Activated CD8-positive, alpha-beta T cell treated with anti-CD3 and anti-CD28 coated beads for 36 hours (primary cell): ENCODE data around the gene PHF2. TPM values are rescaled to one million over a fixed set of nuclear protein-coding genes. Genes with fewer than 3 reads are reported as not detected.

Experiments used
- ATAC-seq: fragments of 200-7000 bp; cut with Tn5 transposase; one replicate; pipeline ENCODE4 v1.10.0; 2021; ENCODE audit warnings: mild to moderate bottlenecking, moderate library complexity
- CTCF ChIA-PET: fragments of 350-600 bp; sonication (Branson Sonifier 250); formaldehyde crosslinking; loops from one replicate; lab custom pipeline; 2021; ENCODE audit warnings: antibody characterized with exemption; lab: Charles Lee
- POLR2A ChIA-PET: fragments of 350-600 bp; sonication (Branson Sonifier 250); formaldehyde crosslinking; loops from one replicate; lab custom pipeline; 2021; ENCODE audit warnings: antibody characterized with exemption; lab: Charles Lee
- DNase-seq: peaks from one replicate; pipeline ENCODE4 v3.0.0-alpha.2; 2020
- H3K27ac Mint-ChIP-seq: one replicate; pipeline ENCODE4 v1.8.0; 2021; ENCODE audit warnings: mild to moderate bottlenecking, mixed read lengths
- H3K27me3 Mint-ChIP-seq: one replicate; pipeline ENCODE4 v1.8.0; 2021; ENCODE audit warnings: mixed read lengths
- H3K36me3 Mint-ChIP-seq: one replicate; pipeline ENCODE4 v1.8.0; 2021; ENCODE audit warnings: low read depth, mixed read lengths
- H3K4me1 Mint-ChIP-seq: one replicate; pipeline ENCODE4 v1.8.0; 2021; ENCODE audit warnings: low read depth, mixed read lengths
- H3K4me3 Mint-ChIP-seq: one replicate; pipeline ENCODE4 v1.8.0; 2021; ENCODE audit warnings: mild to moderate bottlenecking, moderate library complexity, mixed read lengths
- H3K9me3 Mint-ChIP-seq: one replicate; pipeline ENCODE4 v1.8.0; 2021; ENCODE audit warnings: mixed read lengths
- CTCF ChIP-seq: fragments of 200-600 bp; IDR thresholded peaks from one replicate; pipeline ENCODE4 v1.8.0; 2022; ENCODE audit warnings: antibody characterized with exemption, mild to moderate bottlenecking
- intact Hi-C: fragments of 100-400 bp; cut with micrococcal nuclease; formaldehyde crosslinking; loops from one replicate; pipeline ENCODE4 v1.10.0; 2022
- total RNA-seq, 2 experiments: library from RNA; stranded (reverse); gene quantifications; one replicate each; pipeline ENCODE4 v1.2.3, GENCODE V29; 2021

PHF2 gene
- total RNA-seq, 2 experiments from 2014 or later: 12.9 to 13.1 TPM

DNA sequence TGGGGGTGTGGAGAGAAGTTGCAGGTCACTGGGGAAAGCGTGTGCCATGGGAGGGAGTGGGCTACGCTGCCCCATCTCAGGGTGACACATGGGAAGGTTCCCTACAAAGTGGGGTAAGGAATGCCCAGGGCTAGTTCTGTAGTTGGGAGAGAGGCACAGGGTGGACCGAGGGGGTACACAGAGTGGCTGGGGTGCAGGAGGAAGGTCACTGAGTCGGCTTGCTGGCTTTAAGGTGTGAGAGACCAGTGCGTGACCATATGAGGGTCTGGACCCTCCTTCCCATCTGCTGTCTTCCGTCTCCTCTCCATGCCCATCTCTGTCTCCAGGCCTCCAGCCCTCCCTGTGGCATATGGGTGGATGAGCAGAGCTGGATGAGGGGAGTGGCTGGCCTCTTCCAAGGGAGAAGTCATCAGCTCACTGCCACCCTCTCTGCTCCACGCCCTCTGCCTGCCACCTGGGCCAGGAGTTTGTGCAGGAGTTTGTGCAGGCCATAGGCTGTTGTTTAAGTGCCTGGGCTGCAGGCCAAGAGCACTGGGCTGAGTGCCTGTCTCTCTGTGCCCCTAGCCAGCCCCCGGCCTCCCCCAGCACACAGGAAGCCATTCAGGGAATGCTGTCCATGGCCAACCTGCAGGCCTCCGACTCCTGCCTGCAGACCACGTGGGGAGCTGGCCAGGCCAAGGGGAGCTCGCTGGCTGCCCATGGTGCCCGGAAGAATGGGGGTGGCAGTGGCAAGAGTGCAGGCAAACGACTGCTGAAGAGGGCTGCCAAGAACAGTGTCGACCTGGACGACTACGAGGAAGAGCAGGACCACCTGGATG lies 96.8 kb downstream of the PHF2 start:
- no peaks in the 10 kb centered on the region for H3K9me3 Mint-ChIP-seq
- DNase-seq (no peak), ATAC-seq (no peak)
- POLR2A ChIA-PET: no interaction called here
- H3K27ac Mint-ChIP-seq: no peak overlapping the region
- CTCF ChIA-PET: no interaction called here
- intact Hi-C loops: no loop called here
- peaks cover 16% of the 10 kb centered on the region for H3K36me3 Mint-ChIP-seq
- no peak overlapping the region for H3K4me3 Mint-ChIP-seq
- no peaks in the 10 kb centered on the region for H3K27me3 Mint-ChIP-seq
- no peaks in the 10 kb centered on the region for H3K4me1 Mint-ChIP-seq
- no peak for TF ChIP-seq CTCF

DNA sequence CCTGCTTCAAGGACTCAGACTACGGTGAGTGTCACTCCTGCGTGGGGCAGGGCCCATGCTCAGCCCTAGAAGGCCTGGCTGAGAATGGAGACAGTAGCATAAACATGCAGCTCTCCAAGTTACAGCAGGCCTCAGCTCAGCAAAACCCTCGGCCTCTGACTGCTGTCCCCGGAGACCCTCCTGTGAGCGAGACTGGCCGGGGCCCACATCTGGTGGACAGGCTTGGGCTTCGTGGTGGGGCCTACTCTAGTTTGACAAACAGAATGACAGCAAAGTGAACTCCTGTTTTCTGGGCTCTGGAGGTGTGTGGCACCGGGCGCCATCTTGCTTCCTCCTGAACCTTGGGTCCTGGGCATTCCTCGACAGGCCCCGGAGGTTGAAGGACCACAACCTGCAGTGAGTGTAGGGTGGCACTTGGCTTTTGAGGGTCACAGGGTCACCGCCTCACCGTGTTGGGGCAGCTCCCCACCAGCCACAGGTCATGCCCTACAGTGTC lies 97.5 kb downstream of the PHF2 start:
- POLR2A ChIA-PET: no interaction called here
- intact Hi-C loops: no loop called here
- DNase-seq: no peak

DNA sequence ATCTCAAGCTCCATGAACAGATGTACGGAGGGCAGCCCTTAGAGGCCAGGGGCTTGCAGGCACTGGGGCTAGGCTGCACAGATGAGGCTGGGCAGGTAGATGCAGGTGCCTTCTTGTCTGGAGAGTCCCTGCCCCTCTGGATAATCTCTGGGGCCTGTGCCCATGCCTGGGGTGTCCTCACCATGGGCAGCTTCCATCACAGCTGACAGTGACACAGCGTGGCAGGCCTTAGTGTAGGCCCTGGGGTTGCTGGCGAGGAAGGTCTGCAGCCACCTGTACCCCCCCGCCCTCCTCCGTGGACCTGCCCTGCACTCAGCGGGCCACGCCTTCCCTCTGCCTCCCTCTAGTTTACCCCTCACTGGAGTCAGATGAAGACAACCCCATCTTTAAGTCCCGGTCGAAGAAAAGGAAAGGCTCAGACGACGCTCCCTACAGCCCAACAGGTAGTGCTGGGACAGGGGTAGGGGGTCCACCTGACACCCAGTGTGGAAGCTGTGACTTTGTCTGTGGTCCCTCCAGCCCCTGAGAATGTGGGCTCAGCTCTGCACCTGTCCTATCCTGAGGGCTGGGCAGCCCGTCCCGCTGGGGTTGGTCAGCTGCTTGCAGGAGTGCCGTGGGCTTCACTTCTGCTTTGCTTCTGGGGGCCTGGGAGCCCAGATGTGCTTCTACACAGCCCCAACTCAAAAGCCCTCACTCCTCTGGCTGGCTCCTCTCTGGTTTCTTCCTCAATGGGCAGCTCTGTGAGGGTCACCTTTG lies 98.4 kb downstream of the PHF2 start:
- no peaks in the 10 kb centered on the region for H3K27me3 Mint-ChIP-seq
- TF ChIP-seq CTCF: no peak
- intact Hi-C loops: no loop called here
- ChIA-PET POLR2A (no interaction called here), CTCF (no interaction called here)
- peaks cover 16% of the 10 kb centered on the region for H3K36me3 Mint-ChIP-seq
- no peaks in the 10 kb centered on the region for H3K4me1 Mint-ChIP-seq
- no peaks in the 10 kb centered on the region for H3K9me3 Mint-ChIP-seq
- H3K27ac Mint-ChIP-seq: no peak overlapping the region
- ATAC-seq (no peak), DNase-seq (no peak)
- no peak overlapping the region for H3K4me3 Mint-ChIP-seq

More for the DNA sequence above, 97.5 kb downstream of the PHF2 start:
- Mint-ChIP-seq H3K4me3 (no peak overlapping the region), H3K36me3 (peaks cover 16% of the 10 kb centered on the region), H3K27ac (no peak overlapping the region), H3K4me1 (no peaks in the 10 kb centered on the region), H3K27me3 (no peaks in the 10 kb centered on the region), H3K9me3 (no peaks in the 10 kb centered on the region)
- no peak for TF ChIP-seq CTCF
- no peak for ATAC-seq
- CTCF ChIA-PET: no interaction called here

DNA sequence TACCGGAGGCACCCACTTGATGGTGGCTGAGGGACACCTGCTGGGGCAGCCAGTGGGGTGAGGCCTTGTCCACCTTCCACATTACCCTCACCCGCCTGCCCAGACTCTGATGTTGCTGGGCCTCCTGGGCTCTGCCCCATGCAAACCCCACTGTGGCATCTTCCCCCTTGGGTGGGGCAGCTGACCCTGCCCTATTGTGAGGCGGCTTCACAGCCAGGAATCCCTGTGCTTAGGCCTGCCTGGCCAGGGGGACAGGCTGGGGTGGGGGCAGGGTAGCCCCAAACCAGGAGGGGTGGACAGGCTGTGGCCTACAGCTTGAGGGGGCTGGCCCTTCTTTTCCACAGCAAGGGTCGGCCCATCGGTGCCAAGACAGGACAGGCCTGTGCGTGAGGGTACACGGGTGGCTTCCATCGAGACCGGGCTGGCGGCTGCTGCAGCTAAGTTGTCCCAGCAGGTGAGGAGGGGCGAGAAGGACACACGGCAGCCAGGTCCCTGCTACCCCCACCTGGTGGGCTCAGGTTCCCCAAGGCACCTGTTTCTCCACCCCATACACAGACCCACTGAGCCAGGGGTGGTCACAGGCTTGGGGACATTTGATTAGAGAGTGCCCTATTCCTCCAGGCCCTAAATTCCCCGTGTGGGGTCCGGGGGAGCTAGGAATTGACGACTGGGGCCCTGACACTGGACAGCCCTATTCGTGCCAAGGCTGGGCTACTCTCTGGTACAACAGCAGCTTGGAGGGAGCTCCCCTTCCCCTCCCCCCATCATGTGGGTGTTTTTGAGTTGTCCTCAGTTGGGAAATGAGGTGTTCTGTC lies 99.2 kb downstream of the PHF2 start:
- ChIA-PET CTCF (no interaction called here), POLR2A (no interaction called here)
- DNase-seq (no peak), ATAC-seq (no peak)
- TF ChIP-seq CTCF: no peak
- H3K27ac Mint-ChIP-seq: no peak overlapping the region
- H3K4me3 Mint-ChIP-seq: no peak overlapping the region
- H3K36me3 Mint-ChIP-seq: peaks cover 15% of the 10 kb centered on the region
- no peaks in the 10 kb centered on the region for H3K9me3 Mint-ChIP-seq
- H3K27me3 Mint-ChIP-seq: no peaks in the 10 kb centered on the region
- intact Hi-C loops: no loop called here
- no peaks in the 10 kb centered on the region for H3K4me1 Mint-ChIP-seq
